Smooth muscle cell of the pulmonary artery (primary cell): ENCODE measurements around the gene AGBL2. TPM values are rescaled to one million over a fixed set of nuclear protein-coding genes. Genes with fewer than 3 reads are reported as not detected.

Experiments
- total RNA-seq: library from RNA; depleted of rRNA; stranded (reverse); fragments of >200 nt; gene quantifications from 2 replicates; pipeline ENCODE4 v1.2.3, GENCODE V29; 2014

Gene AGBL2
- 1.1 and 1.8 TPM in 2 replicates for total RNA-seq

GRCh38 chr11:47715082-47715669, at the start of gene AGBL2:
Gene AGBL2 (minus strand): TSS chr11:47715369. CDS start chr11:47714650, 719 bp downstream.

GRCh38 chr11:47642099-47642855, 72.9 kb downstream of the AGBL2 start, which contains the start of gene MTCH2:
Gene MTCH2 (minus strand): TSS chr11:47642559. CDS start chr11:47642465, 94 bp downstream.

Other genes with a start within 250 kb of the AGBL2 start
- gene CELF1, start 162.2 kb downstream of the AGBL2 start, total RNA-seq, result 95.1 and 97.9 TPM in 2 replicates
- 52.7 and 62.2 TPM in 2 replicates for gene PTPMT1, start 149.8 kb downstream of the AGBL2 start, total RNA-seq
- 18.4 and 21.8 TPM in 2 replicates for gene KBTBD4, start 136.4 kb downstream of the AGBL2 start, total RNA-seq
- 37.5 and 41.7 TPM in 2 replicates for gene NDUFS3, start 136.3 kb downstream of the AGBL2 start, total RNA-seq
- gene FAM180B, start 128.7 kb downstream of the AGBL2 start, total RNA-seq, result not detected in 2 replicates
- 0.07 and 0.17 TPM in 2 replicates for gene C1QTNF4, start 121.0 kb downstream of the AGBL2 start, total RNA-seq
- gene MTCH2, start 72.8 kb downstream of the AGBL2 start, total RNA-seq, result 63.1 and 79.9 TPM in 2 replicates
- gene FNBP4, start 52.0 kb upstream of the AGBL2 start, total RNA-seq, result 39.7 and 54.6 TPM in 2 replicates
- gene NUP160, start 133.0 kb upstream of the AGBL2 start, total RNA-seq, result 37.0 and 44.4 TPM in 2 replicates